Measurements from ENCODE around the gene DIAPH3.

DNA sequence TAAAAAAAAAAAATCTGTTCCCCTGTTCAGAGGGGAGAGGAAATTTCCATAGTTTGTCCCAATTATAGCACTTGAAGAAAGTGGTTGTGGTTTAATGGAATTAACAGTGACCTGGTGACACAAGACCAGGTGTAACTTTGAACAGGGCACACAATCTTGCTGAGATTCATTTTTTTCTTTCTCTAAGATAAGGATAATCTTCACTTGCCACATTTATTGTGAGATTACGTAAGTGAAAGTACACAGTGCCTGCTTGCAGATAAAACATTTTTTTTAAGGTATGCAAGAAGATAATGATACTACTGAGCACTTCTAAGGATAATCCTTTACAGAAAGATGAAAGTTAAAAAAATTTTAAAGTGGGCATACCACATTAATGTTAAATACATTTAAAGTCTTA is 448.1 kb downstream of the DIAPH3 start:
- TF ChIP-seq POLR2AphosphoS5 (IDR thresholded peaks at IDR 0.05; ENCODE audit: low read depth, low read length) (no peak), POLR2A (IDR thresholded peaks at IDR 0.05; ENCODE audit: low read depth, low read length) (no peak)

Data from GM12892 (cell line).